ENCODE measurements around the gene CTNNA3. TPM values are rescaled to one million over a fixed set of nuclear protein-coding genes. Genes with fewer than 3 reads are reported as not detected.

The CTNNA3 gene
- total and polyA plus RNA-seq, 2 donors (not counting 3 experiments of a cell fraction or from before 2014, with no cell fraction given), result not detected

- Histone ChIP-seq H3K9ac (replicated peaks; ENCODE audit: extremely low read depth, insufficient read depth, low read length) (no peak overlapping the region), H3K9me3 (replicated peaks; ENCODE audit: control insufficient read depth, insufficient read depth, low read length) (no peaks in the 10 kb centered on the region), H3K36me3 (ENCODE audit: control insufficient read depth in 2 of 2, extremely low read depth in 1 of 2, insufficient read depth in 2 of 2, low read length in 2 of 2) (no peaks in the 10 kb centered on the region), H4K20me1 (replicated peaks; ENCODE audit: control insufficient read depth, extremely low read depth, insufficient read depth, low read length) (no peaks in the 10 kb centered on the region), H3K27ac (ENCODE audit: insufficient read depth, low read depth, low read length) (no peak overlapping the region), H3K27me3 (ENCODE audit: control insufficient read depth in 2 of 2, insufficient read depth in 2 of 2, low read length in 2 of 2) (no peaks in the 10 kb centered on the region), H3K4me3 (replicated peaks in 1 of 3; ENCODE audit: insufficient read depth in 1 of 3, low read depth in 1 of 3, low read length in 3 of 3) (no peak overlapping the region), H3K4me1 (ENCODE audit: control insufficient read depth, extremely low read depth, insufficient read depth, low read length) (no peaks in the 10 kb centered on the region), H3K4me2 (ENCODE audit: insufficient read depth, low read length) (no peak overlapping the region), H3K79me2 (ENCODE audit: control insufficient read depth, insufficient read depth, low read length) (no peaks in the 10 kb centered on the region), H2AFZ (ENCODE audit: low read depth, low read length) (no peak overlapping the region), H3K9me1 (replicated peaks; ENCODE audit: control insufficient read depth, extremely low read depth, insufficient read depth, low read length) (no peaks in the 10 kb centered on the region)
- CTCF ChIA-PET, result interaction anchor here (1.3 kb wide), 1 partner anchor 24 kb away, joined by 3 read pairs; no protein-coding TSS in a partner anchor
- TF ChIP-seq FOS (IDR thresholded peaks at IDR 0.05; ENCODE audit: borderline replicate concordance, insufficient read depth, low read length) (no peak), CTCF (IDR thresholded peaks at IDR 0.05; ENCODE audit: extremely low read depth in 1 of 2, insufficient read depth in 1 of 2, low read depth in 1 of 2, low read length in 2 of 2) (no peak), MYC (IDR thresholded peaks at IDR 0.05; ENCODE audit: low read depth, low read length) (no peak), EZH2 (IDR thresholded peaks at IDR 0.05; ENCODE audit: borderline replicate concordance, low read depth, low read length, severe bottlenecking) (no peak), POLR2AphosphoS5 (IDR thresholded peaks at IDR 0.05; ENCODE audit: insufficient read depth, low read depth, low read length) (no peak), GATA2 (IDR thresholded peaks at IDR 0.05; ENCODE audit: insufficient read depth, insufficient read length, low read depth, low read length) (no peak), POLR2A (IDR thresholded peaks at IDR 0.05; ENCODE audit: low read depth, low read length) (no peak), JUN (IDR thresholded peaks at IDR 0.05; ENCODE audit: borderline replicate concordance, insufficient read depth, insufficient read length, low read depth) (no peak), MAX (IDR thresholded peaks at IDR 0.05; ENCODE audit: insufficient read depth, insufficient read length) (no peak)
- no TSS peak for BruUV-seq (replicated peaks)
- DNase-seq (ENCODE audit: low read depth, low spot score) (no peak), FAIRE-seq (peak; percentile 52)
- intact Hi-C loops (cut with micrococcal nuclease) (no loop called here), dilution Hi-C loops (cut with MboI; ENCODE audit: extremely low pct_ligation_motif_present, low sequenced_read_pairs) (no loop called here)
- POLR2A ChIA-PET, result no interaction called here
Measured at GRCh38 chr10:66964946-66965345, 731.0 kb downstream of the CTNNA3 start.
